Measurements from ENCODE around the gene ANO4.

Gene ANO4

GRCh38 chr12:101165319-101165718 is 370.7 kb downstream of the ANO4 start:
- no peak for TF ChIP-seq RARB (CRISPR knock-in tag; IDR thresholded peaks at IDR 0.05)
- no peak for TF ChIP-seq ARNTL (CRISPR knock-in tag; IDR thresholded peaks at IDR 0.05; ENCODE audit: borderline replicate concordance, low read depth)
- TF ChIP-seq, protein P1, sequence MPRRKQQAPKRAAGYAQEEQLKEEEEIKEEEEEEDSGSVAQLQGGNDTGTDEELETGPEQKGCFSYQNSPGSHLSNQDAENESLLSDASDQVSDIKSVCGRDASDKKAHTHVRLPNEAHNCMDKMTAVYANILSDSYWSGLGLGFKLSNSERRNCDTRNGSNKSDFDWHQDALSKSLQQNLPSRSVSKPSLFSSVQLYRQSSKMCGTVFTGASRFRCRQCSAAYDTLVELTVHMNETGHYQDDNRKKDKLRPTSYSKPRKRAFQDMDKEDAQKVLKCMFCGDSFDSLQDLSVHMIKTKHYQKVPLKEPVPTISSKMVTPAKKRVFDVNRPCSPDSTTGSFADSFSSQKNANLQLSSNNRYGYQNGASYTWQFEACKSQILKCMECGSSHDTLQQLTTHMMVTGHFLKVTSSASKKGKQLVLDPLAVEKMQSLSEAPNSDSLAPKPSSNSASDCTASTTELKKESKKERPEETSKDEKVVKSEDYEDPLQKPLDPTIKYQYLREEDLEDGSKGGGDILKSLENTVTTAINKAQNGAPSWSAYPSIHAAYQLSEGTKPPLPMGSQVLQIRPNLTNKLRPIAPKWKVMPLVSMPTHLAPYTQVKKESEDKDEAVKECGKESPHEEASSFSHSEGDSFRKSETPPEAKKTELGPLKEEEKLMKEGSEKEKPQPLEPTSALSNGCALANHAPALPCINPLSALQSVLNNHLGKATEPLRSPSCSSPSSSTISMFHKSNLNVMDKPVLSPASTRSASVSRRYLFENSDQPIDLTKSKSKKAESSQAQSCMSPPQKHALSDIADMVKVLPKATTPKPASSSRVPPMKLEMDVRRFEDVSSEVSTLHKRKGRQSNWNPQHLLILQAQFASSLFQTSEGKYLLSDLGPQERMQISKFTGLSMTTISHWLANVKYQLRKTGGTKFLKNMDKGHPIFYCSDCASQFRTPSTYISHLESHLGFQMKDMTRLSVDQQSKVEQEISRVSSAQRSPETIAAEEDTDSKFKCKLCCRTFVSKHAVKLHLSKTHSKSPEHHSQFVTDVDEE (CRISPR knock-in tag; IDR thresholded peaks at IDR 0.05), result no peak
- TF ChIP-seq OSR1 (CRISPR knock-in tag; IDR thresholded peaks at IDR 0.05), result no peak
- no peak for TF ChIP-seq ZNF70 (CRISPR knock-in tag; IDR thresholded peaks at IDR 0.05)
- TF ChIP-seq, protein P2, sequence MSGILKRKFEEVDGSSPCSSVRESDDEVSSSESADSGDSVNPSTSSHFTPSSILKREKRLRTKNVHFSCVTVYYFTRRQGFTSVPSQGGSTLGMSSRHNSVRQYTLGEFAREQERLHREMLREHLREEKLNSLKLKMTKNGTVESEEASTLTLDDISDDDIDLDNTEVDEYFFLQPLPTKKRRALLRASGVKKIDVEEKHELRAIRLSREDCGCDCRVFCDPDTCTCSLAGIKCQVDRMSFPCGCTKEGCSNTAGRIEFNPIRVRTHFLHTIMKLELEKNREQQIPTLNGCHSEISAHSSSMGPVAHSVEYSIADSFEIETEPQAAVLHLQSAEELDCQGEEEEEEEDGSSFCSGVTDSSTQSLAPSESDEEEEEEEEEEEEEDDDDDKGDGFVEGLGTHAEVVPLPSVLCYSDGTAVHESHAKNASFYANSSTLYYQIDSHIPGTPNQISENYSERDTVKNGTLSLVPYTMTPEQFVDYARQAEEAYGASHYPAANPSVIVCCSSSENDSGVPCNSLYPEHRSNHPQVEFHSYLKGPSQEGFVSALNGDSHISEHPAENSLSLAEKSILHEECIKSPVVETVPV (CRISPR knock-in tag; IDR thresholded peaks at IDR 0.05), result no peak
- no peak for TF ChIP-seq ZNF8 (CRISPR knock-in tag; IDR thresholded peaks at IDR 0.05)
- TF ChIP-seq BACH2 (CRISPR knock-in tag; IDR thresholded peaks at IDR 0.05; ENCODE audit: borderline replicate concordance), result no peak
- no peak for TF ChIP-seq TOX (CRISPR knock-in tag; IDR thresholded peaks at IDR 0.05; ENCODE audit: borderline replicate concordance)
- TF ChIP-seq SNAI2 (CRISPR knock-in tag; IDR thresholded peaks at IDR 0.05), result no peak
- TF ChIP-seq ZC3H10 (CRISPR knock-in tag; IDR thresholded peaks at IDR 0.05), result no peak
- TF ChIP-seq ZNF565 (CRISPR knock-in tag; conservative IDR thresholded peaks at IDR 0.05; ENCODE audit: low read depth), result no peak
- no peak for ATAC-seq

DNA sequence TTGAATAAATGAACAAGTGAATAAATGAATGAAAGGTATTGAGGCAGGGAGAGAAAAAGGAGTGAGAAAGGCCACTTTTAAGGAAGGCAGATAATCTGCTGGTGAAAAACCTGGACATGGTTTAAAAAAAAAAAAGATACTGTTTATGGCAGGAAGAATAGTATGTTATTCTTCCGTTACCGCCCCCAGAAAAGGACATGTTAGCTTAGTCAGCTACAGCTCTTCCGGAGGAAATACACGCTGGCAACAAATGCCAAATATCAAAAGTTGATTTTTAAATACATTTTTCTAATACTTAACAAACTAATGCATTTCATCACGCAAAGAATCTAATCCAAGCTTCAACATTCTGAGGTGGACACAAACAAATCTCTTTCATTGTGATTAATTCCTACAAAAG is 372.3 kb downstream of the ANO4 start:
- TF ChIP-seq, protein P1 (CRISPR knock-in tag; IDR thresholded peaks at IDR 0.05), result no peak
- no peak for TF ChIP-seq BACH2 (CRISPR knock-in tag; IDR thresholded peaks at IDR 0.05; ENCODE audit: borderline replicate concordance)
- no peak for TF ChIP-seq TOX (CRISPR knock-in tag; IDR thresholded peaks at IDR 0.05; ENCODE audit: borderline replicate concordance)
- TF ChIP-seq ISL1 (CRISPR knock-in tag; IDR thresholded peaks at IDR 0.05), result no peak
- TF ChIP-seq TCF4 (CRISPR knock-in tag; IDR thresholded peaks at IDR 0.05; ENCODE audit: borderline replicate concordance), result no peak
- TF ChIP-seq ZNF70 (CRISPR knock-in tag; IDR thresholded peaks at IDR 0.05), result no peak
- no peak for TF ChIP-seq RARB (CRISPR knock-in tag; IDR thresholded peaks at IDR 0.05)
- no peak for TF ChIP-seq ZC3H10 (CRISPR knock-in tag; IDR thresholded peaks at IDR 0.05)
- no peak for TF ChIP-seq CSDC2 (CRISPR knock-in tag; IDR thresholded peaks at IDR 0.05)
- ATAC-seq, result no peak

GRCh38 chr12:101168001-101168400 is 373.4 kb downstream of the ANO4 start:
- TF ChIP-seq, protein P2 (CRISPR knock-in tag; IDR thresholded peaks at IDR 0.05), result no peak
- TF ChIP-seq ZFP3 (CRISPR knock-in tag; IDR thresholded peaks at IDR 0.05) (no peak), ZNF565 (CRISPR knock-in tag; conservative IDR thresholded peaks at IDR 0.05; ENCODE audit: low read depth) (no peak), ZC3H10 (CRISPR knock-in tag; IDR thresholded peaks at IDR 0.05) (no peak), ZNF70 (CRISPR knock-in tag; IDR thresholded peaks at IDR 0.05) (no peak), PATZ1 (CRISPR knock-in tag; IDR thresholded peaks at IDR 0.05; ENCODE audit: borderline replicate concordance) (no peak), ARNTL (CRISPR knock-in tag; IDR thresholded peaks at IDR 0.05; ENCODE audit: borderline replicate concordance, low read depth) (no peak), PPARA (CRISPR knock-in tag; IDR thresholded peaks at IDR 0.05; ENCODE audit: borderline replicate concordance) (no peak), TCF4 (CRISPR knock-in tag; IDR thresholded peaks at IDR 0.05; ENCODE audit: borderline replicate concordance) (no peak), OSR1 (CRISPR knock-in tag; IDR thresholded peaks at IDR 0.05) (no peak), GLIS3 (CRISPR knock-in tag; IDR thresholded peaks at IDR 0.05) (no peak), ISL1 (CRISPR knock-in tag; IDR thresholded peaks at IDR 0.05) (no peak), CSDC2 (CRISPR knock-in tag; IDR thresholded peaks at IDR 0.05) (no peak), RARB (CRISPR knock-in tag; IDR thresholded peaks at IDR 0.05) (no peak), ESRRG (CRISPR knock-in tag; IDR thresholded peaks at IDR 0.05) (no peak), ZNF8 (CRISPR knock-in tag; IDR thresholded peaks at IDR 0.05) (no peak)
- TF ChIP-seq, protein P3, sequence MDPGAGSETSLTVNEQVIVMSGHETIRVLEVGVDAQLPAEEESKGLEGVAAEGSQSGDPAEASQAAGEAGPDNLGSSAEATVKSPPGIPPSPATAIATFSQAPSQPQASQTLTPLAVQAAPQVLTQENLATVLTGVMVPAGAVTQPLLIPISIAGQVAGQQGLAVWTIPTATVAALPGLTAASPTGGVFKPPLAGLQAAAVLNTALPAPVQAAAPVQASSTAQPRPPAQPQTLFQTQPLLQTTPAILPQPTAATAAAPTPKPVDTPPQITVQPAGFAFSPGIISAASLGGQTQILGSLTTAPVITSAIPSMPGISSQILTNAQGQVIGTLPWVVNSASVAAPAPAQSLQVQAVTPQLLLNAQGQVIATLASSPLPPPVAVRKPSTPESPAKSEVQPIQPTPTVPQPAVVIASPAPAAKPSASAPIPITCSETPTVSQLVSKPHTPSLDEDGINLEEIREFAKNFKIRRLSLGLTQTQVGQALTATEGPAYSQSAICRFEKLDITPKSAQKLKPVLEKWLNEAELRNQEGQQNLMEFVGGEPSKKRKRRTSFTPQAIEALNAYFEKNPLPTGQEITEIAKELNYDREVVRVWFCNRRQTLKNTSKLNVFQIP (CRISPR knock-in tag; IDR thresholded peaks at IDR 0.05; ENCODE audit: borderline replicate concordance, low read depth), result no peak
- TF ChIP-seq, protein P1 (CRISPR knock-in tag; IDR thresholded peaks at IDR 0.05), result no peak
- ATAC-seq, result no peak
